ENCODE results near the gene RRAGB. TPM values are rescaled to one million over a fixed set of nuclear protein-coding genes. Genes with fewer than 3 reads are reported as not detected.

The RRAGB gene
- total and polyA plus RNA-seq, 2 experiments from 2014 or later = 6.0 to 7.9 TPM

DNA sequence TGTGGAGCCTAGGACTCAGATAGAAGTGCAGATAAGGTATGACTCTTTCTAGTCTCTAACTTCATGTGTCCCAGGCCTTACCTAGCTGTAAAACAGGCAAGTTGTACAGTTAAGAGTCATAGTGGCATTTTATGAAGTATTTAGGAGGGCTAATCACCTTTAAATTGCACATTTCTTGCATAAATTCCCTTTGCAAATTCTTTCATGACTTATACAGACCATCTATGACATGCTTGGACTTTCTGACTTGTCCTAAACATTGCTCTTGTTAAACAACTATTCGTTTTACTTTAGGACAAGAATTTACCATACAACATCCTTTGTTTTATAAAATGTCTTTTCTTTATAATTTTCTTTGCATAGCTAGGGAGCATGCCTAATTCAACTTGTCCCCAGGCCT, 7.8 kb upstream of the RRAGB start:
- H3F3A ChIP-seq (replicated peaks; ENCODE audit: low read depth) = no peaks in the 10 kb centered on the region
- H3K4me2 ChIP-seq = no peak overlapping the region
- no peaks in the 10 kb centered on the region for H3K36me3 ChIP-seq (ENCODE audit: insufficient read depth)
- H3K27ac ChIP-seq (ENCODE audit: low read depth) = no peak overlapping the region
- no peaks in the 10 kb centered on the region for H3K9me2 ChIP-seq (ENCODE audit: insufficient read depth)
- no peaks in the 10 kb centered on the region for H3K79me2 ChIP-seq (replicated peaks; ENCODE audit: insufficient read depth)
- H3K9me3 Mint-ChIP-seq = peaks cover 71% of the 10 kb centered on the region
- DNase-seq (ENCODE audit: low spot score) (peak; percentile 28), ATAC-seq (no peak)
- no peak overlapping the region for H3K4me3 Mint-ChIP-seq
- H2AFZ ChIP-seq = no peak overlapping the region
- TF ChIP-seq, protein P1, sequence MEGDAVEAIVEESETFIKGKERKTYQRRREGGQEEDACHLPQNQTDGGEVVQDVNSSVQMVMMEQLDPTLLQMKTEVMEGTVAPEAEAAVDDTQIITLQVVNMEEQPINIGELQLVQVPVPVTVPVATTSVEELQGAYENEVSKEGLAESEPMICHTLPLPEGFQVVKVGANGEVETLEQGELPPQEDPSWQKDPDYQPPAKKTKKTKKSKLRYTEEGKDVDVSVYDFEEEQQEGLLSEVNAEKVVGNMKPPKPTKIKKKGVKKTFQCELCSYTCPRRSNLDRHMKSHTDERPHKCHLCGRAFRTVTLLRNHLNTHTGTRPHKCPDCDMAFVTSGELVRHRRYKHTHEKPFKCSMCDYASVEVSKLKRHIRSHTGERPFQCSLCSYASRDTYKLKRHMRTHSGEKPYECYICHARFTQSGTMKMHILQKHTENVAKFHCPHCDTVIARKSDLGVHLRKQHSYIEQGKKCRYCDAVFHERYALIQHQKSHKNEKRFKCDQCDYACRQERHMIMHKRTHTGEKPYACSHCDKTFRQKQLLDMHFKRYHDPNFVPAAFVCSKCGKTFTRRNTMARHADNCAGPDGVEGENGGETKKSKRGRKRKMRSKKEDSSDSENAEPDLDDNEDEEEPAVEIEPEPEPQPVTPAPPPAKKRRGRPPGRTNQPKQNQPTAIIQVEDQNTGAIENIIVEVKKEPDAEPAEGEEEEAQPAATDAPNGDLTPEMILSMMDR (conservative IDR thresholded peaks at IDR 0.05; ENCODE audit: low read depth in 2 of 2) = no peak
- no peak for TF ChIP-seq STAT1 (IDR thresholded peaks at IDR 0.05; ENCODE audit: unreplicated experiment)
- TF ChIP-seq, protein P2, sequence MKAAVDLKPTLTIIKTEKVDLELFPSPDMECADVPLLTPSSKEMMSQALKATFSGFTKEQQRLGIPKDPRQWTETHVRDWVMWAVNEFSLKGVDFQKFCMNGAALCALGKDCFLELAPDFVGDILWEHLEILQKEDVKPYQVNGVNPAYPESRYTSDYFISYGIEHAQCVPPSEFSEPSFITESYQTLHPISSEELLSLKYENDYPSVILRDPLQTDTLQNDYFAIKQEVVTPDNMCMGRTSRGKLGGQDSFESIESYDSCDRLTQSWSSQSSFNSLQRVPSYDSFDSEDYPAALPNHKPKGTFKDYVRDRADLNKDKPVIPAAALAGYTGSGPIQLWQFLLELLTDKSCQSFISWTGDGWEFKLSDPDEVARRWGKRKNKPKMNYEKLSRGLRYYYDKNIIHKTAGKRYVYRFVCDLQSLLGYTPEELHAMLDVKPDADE (IDR thresholded peaks at IDR 0.05) = no peak
- no peak for TF ChIP-seq EZH2 (IDR thresholded peaks at IDR 0.05; ENCODE audit: low read depth, unreplicated experiment)
- no peak for TF ChIP-seq ZNF114 (CRISPR knock-in tag; IDR thresholded peaks at IDR 0.05)
- TF ChIP-seq ZNF331 (CRISPR knock-in tag; IDR thresholded peaks at IDR 0.05; ENCODE audit: low read depth) = no peak
- no peak for TF ChIP-seq CREB1 (CRISPR knock-in tag; IDR thresholded peaks at IDR 0.05; ENCODE audit: low read depth)
- no peak for TF ChIP-seq ZNF462 (CRISPR knock-in tag; IDR thresholded peaks at IDR 0.05)
- TF ChIP-seq REST (IDR thresholded peaks at IDR 0.05; ENCODE audit: unreplicated experiment) = no peak
- TF ChIP-seq EZH2phosphoT487 (IDR thresholded peaks at IDR 0.05; ENCODE audit: unreplicated experiment) = no peak
- TF ChIP-seq JUNB (IDR thresholded peaks at IDR 0.05; ENCODE audit: unreplicated experiment) = no peak
- no peak for TF ChIP-seq POLR2AphosphoS5 (IDR thresholded peaks at IDR 0.05; ENCODE audit: low read depth)
- no peak for TF ChIP-seq NANOG (IDR thresholded peaks at IDR 0.05; ENCODE audit: borderline replicate concordance)
- no peaks in the 10 kb centered on the region for H3K27me3 ChIP-seq (ENCODE audit: insufficient read depth)
- no peak overlapping the region for H3K4me3 ChIP-seq
- no peaks in the 10 kb centered on the region for H3K4me1 Mint-ChIP-seq
- H4K20me1 ChIP-seq (replicated peaks; ENCODE audit: insufficient read depth) = no peaks in the 10 kb centered on the region
- H3K36me3 Mint-ChIP-seq (ENCODE audit: low read depth) = peaks cover 3% of the 10 kb centered on the region; the same call in 2 of the 3 replicates
- H3K27ac Mint-ChIP-seq = no peak overlapping the region
- H3K27me3 Mint-ChIP-seq (ENCODE audit: insufficient read depth, low read depth, poor library complexity) = peaks cover 4% of the 10 kb centered on the region
- H3K4me1 ChIP-seq (ENCODE audit: insufficient read depth) = no peaks in the 10 kb centered on the region
